Measurements from ENCODE around the gene SETBP1. TPM values are rescaled to one million over a fixed set of nuclear protein-coding genes. Genes with fewer than 3 reads are reported as not detected.

The SETBP1 gene
- total RNA-seq, 1 donor from 2014 or later, result 80.0 TPM

DNA sequence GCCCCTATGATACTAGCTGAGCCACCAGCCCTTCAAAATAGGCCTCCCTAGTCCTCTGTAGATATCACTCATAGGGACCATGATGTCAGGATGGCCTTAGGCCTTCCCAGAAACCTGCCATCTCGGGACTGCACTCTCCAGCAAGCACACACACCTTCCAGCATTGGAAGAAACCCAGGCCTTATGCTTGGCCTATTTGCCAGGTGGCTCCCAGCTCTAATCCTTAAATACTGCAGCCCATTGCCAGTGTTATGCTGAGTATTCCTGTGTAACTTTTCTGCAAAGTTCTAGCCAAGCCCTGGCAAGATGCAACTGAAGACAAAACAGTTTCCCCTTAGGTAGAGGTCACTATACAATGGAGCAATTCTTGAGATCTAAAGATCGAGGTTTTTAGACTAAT, 316.5 kb downstream of the SETBP1 start:
- Mint-ChIP-seq H3K27me3 (ENCODE audit: unreplicated experiment) (no peaks in the 10 kb centered on the region), H3K4me3 (ENCODE audit: unreplicated experiment) (no peak overlapping the region), H3K36me3 (ENCODE audit: unreplicated experiment) (peaks cover 30% of the 10 kb centered on the region), H3K9me3 (ENCODE audit: unreplicated experiment) (peaks cover 9% of the 10 kb centered on the region), H3K27ac (ENCODE audit: unreplicated experiment) (no peak overlapping the region), H3K4me1 (ENCODE audit: unreplicated experiment) (peaks cover 4% of the 10 kb centered on the region)
- DNase-seq (ENCODE audit: extremely low spot score, unreplicated experiment), result no peak
- TF ChIP-seq CTCF (IDR thresholded peaks at IDR 0.05), result no peak

- H3K4me3 Mint-ChIP-seq (ENCODE audit: unreplicated experiment), result no peak overlapping the region
- no peaks in the 10 kb centered on the region for H3K27me3 Mint-ChIP-seq (ENCODE audit: unreplicated experiment)
- peaks cover 13% of the 10 kb centered on the region for H3K4me1 Mint-ChIP-seq (ENCODE audit: unreplicated experiment)
- no peak for DNase-seq (ENCODE audit: extremely low spot score, unreplicated experiment)
- peaks cover 32% of the 10 kb centered on the region for H3K36me3 Mint-ChIP-seq (ENCODE audit: unreplicated experiment)
- peaks cover 7% of the 10 kb centered on the region for H3K9me3 Mint-ChIP-seq (ENCODE audit: unreplicated experiment)
- H3K27ac Mint-ChIP-seq (ENCODE audit: unreplicated experiment), result no peak overlapping the region
- TF ChIP-seq CTCF (IDR thresholded peaks at IDR 0.05), result no peak
These were observed 317.7 kb downstream of the SETBP1 start for GRCh38 chr18:44998360-44998759.

DNA sequence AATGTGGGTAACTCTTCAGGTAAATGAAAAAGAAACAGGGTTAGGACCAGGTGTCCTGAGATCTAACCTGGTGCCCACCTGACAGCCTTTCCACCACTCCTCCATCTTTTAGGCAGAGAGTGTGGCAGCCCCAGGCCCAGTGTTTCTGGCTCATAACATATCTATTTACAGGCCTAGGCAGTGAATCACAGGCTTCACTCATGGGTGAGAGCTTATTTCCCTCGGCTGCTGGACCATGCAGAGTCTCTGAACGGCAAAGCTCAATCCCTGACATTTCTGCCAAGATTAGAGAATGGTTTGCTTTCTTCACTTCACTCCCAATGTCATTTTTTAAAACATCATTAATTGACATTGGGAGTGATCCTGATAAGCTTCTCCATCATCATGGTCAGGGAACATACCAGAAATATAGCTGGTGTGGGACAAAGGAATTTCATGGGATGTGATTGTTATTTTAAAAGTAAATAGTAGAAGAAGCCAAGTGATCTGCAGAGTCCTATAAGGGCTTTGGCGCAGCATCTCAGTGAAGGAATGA, 323.9 kb downstream of the SETBP1 start:
- no peaks in the 10 kb centered on the region for H3K27me3 Mint-ChIP-seq (ENCODE audit: unreplicated experiment)
- no peak for DNase-seq (ENCODE audit: extremely low spot score, unreplicated experiment)

DNA sequence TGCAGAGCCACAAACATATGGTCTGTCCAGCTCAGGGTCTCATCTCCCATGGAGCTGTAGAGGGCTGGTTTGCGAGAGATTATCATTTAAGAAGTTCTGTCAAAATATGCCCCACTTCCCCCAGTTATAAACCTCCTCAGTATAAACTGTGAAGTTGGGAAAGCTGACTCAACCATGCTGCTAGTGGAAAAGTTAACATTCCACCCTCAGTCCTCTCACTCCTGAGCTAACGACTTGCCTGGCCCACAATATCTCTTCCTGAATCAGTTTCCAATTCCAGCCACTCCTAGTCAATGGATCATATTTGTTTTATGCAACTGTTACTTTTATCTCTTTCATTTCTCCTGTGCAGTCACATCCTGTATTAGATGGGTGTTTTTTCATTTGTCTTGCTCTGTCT, 326.2 kb downstream of the SETBP1 start:
- no peak overlapping the region for H3K4me3 Mint-ChIP-seq (ENCODE audit: unreplicated experiment)
- peaks cover 39% of the 10 kb centered on the region for H3K4me1 Mint-ChIP-seq (ENCODE audit: unreplicated experiment)
- peaks cover 5% of the 10 kb centered on the region for H3K9me3 Mint-ChIP-seq (ENCODE audit: unreplicated experiment)
- no peak for TF ChIP-seq CTCF (IDR thresholded peaks at IDR 0.05)
- H3K27ac Mint-ChIP-seq (ENCODE audit: unreplicated experiment), result no peak overlapping the region
- no peak for DNase-seq (ENCODE audit: extremely low spot score, unreplicated experiment)
- no peaks in the 10 kb centered on the region for H3K27me3 Mint-ChIP-seq (ENCODE audit: unreplicated experiment)
- peaks cover 17% of the 10 kb centered on the region for H3K36me3 Mint-ChIP-seq (ENCODE audit: unreplicated experiment)

More for the DNA sequence above, 323.9 kb downstream of the SETBP1 start:
- H3K36me3 Mint-ChIP-seq (ENCODE audit: unreplicated experiment), result peaks cover 23% of the 10 kb centered on the region
- peaks cover 41% of the 10 kb centered on the region for H3K4me1 Mint-ChIP-seq (ENCODE audit: unreplicated experiment)
- TF ChIP-seq CTCF (IDR thresholded peaks at IDR 0.05), result no peak
- no peak overlapping the region for H3K4me3 Mint-ChIP-seq (ENCODE audit: unreplicated experiment)
- H3K9me3 Mint-ChIP-seq (ENCODE audit: unreplicated experiment), result peaks cover 5% of the 10 kb centered on the region
- H3K27ac Mint-ChIP-seq (ENCODE audit: unreplicated experiment), result peak overlapping the region; percentile 44

GRCh38 chr18:45007531-45007930, 326.8 kb downstream of the SETBP1 start:
- Mint-ChIP-seq H3K27ac (ENCODE audit: unreplicated experiment) (peak overlapping the region; percentile 3), H3K27me3 (ENCODE audit: unreplicated experiment) (no peaks in the 10 kb centered on the region), H3K36me3 (ENCODE audit: unreplicated experiment) (peaks cover 18% of the 10 kb centered on the region), H3K4me3 (ENCODE audit: unreplicated experiment) (no peak overlapping the region), H3K4me1 (ENCODE audit: unreplicated experiment) (peaks cover 40% of the 10 kb centered on the region), H3K9me3 (ENCODE audit: unreplicated experiment) (peaks cover 5% of the 10 kb centered on the region)
- no peak for TF ChIP-seq CTCF (IDR thresholded peaks at IDR 0.05)
- DNase-seq (ENCODE audit: extremely low spot score, unreplicated experiment), result no peak
